ENCODE results near the gene SLC18B1. TPM values are rescaled to one million over a fixed set of nuclear protein-coding genes. Genes with fewer than 3 reads are reported as not detected.

SLC18B1 gene
- polyA plus RNA-seq, 1 donor (not counting 4 experiments of a cell fraction or from before 2014, with no cell fraction given), result 23.1 TPM

- Histone ChIP-seq H3K4me1 (ENCODE audit: control insufficient read depth, extremely low read depth, insufficient read depth, low read length) (no peaks in the 10 kb centered on the region), H3K4me3 (ENCODE audit: control insufficient read depth in 2 of 3, extremely low read depth in 1 of 3, insufficient read depth in 2 of 3, low read depth in 1 of 3, low read length in 3 of 3) (no peak overlapping the region), H3K4me2 (ENCODE audit: control insufficient read depth, extremely low read depth, insufficient read depth, low read depth, low read length) (no peak overlapping the region), H4K20me1 (ENCODE audit: control insufficient read depth, extremely low read depth, insufficient read depth, low read length) (no peaks in the 10 kb centered on the region), H3K27me3 (ENCODE audit: control insufficient read depth, extremely low read depth, insufficient read depth, low read length) (no peaks in the 10 kb centered on the region), H3K9ac (ENCODE audit: control insufficient read depth, extremely low read depth, insufficient read depth, low read length) (no peak overlapping the region), H3K79me2 (ENCODE audit: control insufficient read depth, insufficient read depth, low read length) (no peaks in the 10 kb centered on the region), H3K36me3 (ENCODE audit: control insufficient read depth in 2 of 2, extremely low read depth in 1 of 2, insufficient read depth in 2 of 2, low read length in 2 of 2) (no peaks in the 10 kb centered on the region), H2AFZ (ENCODE audit: control insufficient read depth, low read length) (no peak overlapping the region), H3K27ac (ENCODE audit: control insufficient read depth, insufficient read depth, low read length) (no peak overlapping the region), H3K9me3 (ENCODE audit: control insufficient read depth, low read depth, low read length) (no peaks in the 10 kb centered on the region), H3K9me1 (ENCODE audit: control insufficient read depth, extremely low read depth, insufficient read depth, low read length) (no peaks in the 10 kb centered on the region)
- DNase-seq (ENCODE audit: low read depth, low spot score) (no peak), FAIRE-seq (no peak)
- dilution Hi-C loops (cut with MboI; ENCODE audit: extremely low pct_ligation_motif_present, low sequenced_read_pairs), result no loop called here
- no peak for TF ChIP-seq EZH2 (IDR thresholded peaks at IDR 0.05; ENCODE audit: low read length)
- peak in 1 of 3 experiments; percentile 21 for TF ChIP-seq CTCF (optimal IDR thresholded peaks at IDR 0.05 in 1 of 3, IDR thresholded peaks at IDR 0.05 in 1 of 3, conservative IDR thresholded peaks at IDR 0.05 in 1 of 3; ENCODE audit: extremely low read depth in 1 of 3, insufficient read depth in 2 of 3, low read length in 3 of 3)
These were observed 63.7 kb downstream of the SLC18B1 start for GRCh38 chr6:132734694-132735236.

GRCh38 chr6:132733814-132734213 is 64.6 kb downstream of the SLC18B1 start:
- FAIRE-seq (no peak), DNase-seq (ENCODE audit: low read depth, low spot score) (no peak)
- no peak for TF ChIP-seq EZH2 (IDR thresholded peaks at IDR 0.05; ENCODE audit: low read length)
- no peak for TF ChIP-seq CTCF (optimal IDR thresholded peaks at IDR 0.05 in 1 of 3, IDR thresholded peaks at IDR 0.05 in 1 of 3, conservative IDR thresholded peaks at IDR 0.05 in 1 of 3; ENCODE audit: extremely low read depth in 1 of 3, insufficient read depth in 2 of 3, low read length in 3 of 3)
- dilution Hi-C loops (cut with MboI; ENCODE audit: extremely low pct_ligation_motif_present, low sequenced_read_pairs), result no loop called here
- no peaks in the 10 kb centered on the region for H4K20me1 ChIP-seq (ENCODE audit: control insufficient read depth, extremely low read depth, insufficient read depth, low read length)
- no peaks in the 10 kb centered on the region for H3K4me1 ChIP-seq (ENCODE audit: control insufficient read depth, extremely low read depth, insufficient read depth, low read length)
- no peak overlapping the region for H3K27ac ChIP-seq (ENCODE audit: control insufficient read depth, insufficient read depth, low read length)
- H3K27me3 ChIP-seq (ENCODE audit: control insufficient read depth, extremely low read depth, insufficient read depth, low read length), result no peaks in the 10 kb centered on the region
- H3K9me1 ChIP-seq (ENCODE audit: control insufficient read depth, extremely low read depth, insufficient read depth, low read length), result no peaks in the 10 kb centered on the region
- no peaks in the 10 kb centered on the region for H3K79me2 ChIP-seq (ENCODE audit: control insufficient read depth, insufficient read depth, low read length)
- H3K4me2 ChIP-seq (ENCODE audit: control insufficient read depth, extremely low read depth, insufficient read depth, low read depth, low read length), result no peak overlapping the region
- no peak overlapping the region for H3K4me3 ChIP-seq (ENCODE audit: control insufficient read depth in 2 of 3, extremely low read depth in 1 of 3, insufficient read depth in 2 of 3, low read depth in 1 of 3, low read length in 3 of 3)
- H3K36me3 ChIP-seq (ENCODE audit: control insufficient read depth in 2 of 2, extremely low read depth in 1 of 2, insufficient read depth in 2 of 2, low read length in 2 of 2), result no peaks in the 10 kb centered on the region
- no peak overlapping the region for H3K9ac ChIP-seq (ENCODE audit: control insufficient read depth, extremely low read depth, insufficient read depth, low read length)
- H2AFZ ChIP-seq (ENCODE audit: control insufficient read depth, low read length), result no peak overlapping the region
- no peaks in the 10 kb centered on the region for H3K9me3 ChIP-seq (ENCODE audit: control insufficient read depth, low read depth, low read length)
